NCI-H2029 treated with DMSO at 0.1 percent for 48 hours (cell line): Measurements from ENCODE around the gene LYRM9.
A peak's percentile ranks its signal among the peaks of the same experiment; 100 is the strongest.
"Not testable (repeated sequence)": the region's sequence is repeated elsewhere in the genome, so short reads cannot be mapped to it uniquely, and the experiment has no call there.

ENCODE experiments used
- DNase-seq: peaks from one replicate; lab custom pipeline; 2025; lab: John Stamatoyannopoulos, UW

The LYRM9 gene

DNA sequence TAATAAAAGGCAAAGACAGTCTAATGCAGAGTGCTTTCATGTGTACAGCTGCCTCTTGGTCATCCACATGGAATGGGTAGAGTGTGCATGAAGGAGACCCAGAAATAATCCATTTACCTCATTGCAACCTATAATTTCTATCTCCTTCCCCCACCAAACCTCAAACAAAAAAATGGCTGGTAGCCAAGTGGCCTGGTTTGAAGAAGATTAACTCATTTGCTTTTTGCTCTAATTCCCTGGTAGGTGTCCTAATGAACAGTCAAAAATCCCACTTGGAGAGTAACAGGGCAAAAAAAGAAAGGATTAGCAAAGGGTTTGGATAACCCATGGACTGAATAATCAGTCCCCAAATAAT, 13.0 kb upstream of the LYRM9 start:
- DNase-seq: no peak

GRCh38 chr17:27905447-27906225, 12.5 kb upstream of the LYRM9 start:
- DNase-seq: no peak

DNA sequence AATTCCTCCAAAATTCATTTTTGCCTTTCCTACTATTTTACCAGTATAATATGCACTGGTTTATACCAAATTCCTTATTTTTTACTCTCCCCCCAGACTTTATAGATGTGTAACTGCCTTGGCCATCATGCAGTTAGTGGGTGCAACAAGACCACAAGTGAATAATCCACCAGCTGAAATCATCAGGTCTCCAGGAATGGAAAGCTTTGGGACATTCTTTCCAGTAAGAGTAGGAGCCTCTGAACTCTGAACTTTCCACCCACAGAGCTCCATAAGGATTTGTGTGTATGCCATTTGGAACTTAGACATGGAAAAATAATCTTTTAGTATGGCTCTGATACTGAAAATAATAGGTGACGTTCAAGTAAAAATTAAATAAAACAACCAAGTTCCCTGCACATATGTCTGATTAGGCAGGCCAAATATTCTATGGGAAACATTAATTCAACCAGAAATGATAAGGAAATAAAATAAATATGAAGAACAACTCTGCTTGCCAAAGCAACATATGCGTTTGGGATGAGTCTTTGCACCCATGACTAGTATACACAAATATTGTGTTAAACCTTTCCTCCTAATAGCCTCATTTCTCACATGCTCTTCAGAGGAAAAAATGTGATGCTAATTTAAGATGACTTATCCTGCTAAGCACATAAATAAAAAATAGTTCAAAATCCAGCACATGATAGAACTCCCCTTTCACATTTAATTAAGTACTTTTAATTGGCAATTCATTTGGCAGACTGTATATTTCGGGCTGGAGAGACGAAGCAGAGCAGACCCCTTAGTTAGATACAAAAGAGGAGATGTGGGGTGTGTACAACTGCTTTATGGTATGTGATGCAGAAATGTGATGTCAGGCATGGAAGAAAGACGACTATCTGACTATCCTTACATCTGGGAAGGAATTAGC, 11.6 kb upstream of the LYRM9 start:
- DNase-seq: no peak

- DNase-seq: no peak
These were observed 10.9 kb upstream of the LYRM9 start for GRCh38 chr17:27904114-27904513.

- DNase-seq: no peak
These were observed 6.4 kb upstream of the LYRM9 start for GRCh38 chr17:27899525-27899924.

- no peak for DNase-seq
These were observed 4.9 kb upstream of the LYRM9 start for GRCh38 chr17:27898096-27898495.

DNA sequence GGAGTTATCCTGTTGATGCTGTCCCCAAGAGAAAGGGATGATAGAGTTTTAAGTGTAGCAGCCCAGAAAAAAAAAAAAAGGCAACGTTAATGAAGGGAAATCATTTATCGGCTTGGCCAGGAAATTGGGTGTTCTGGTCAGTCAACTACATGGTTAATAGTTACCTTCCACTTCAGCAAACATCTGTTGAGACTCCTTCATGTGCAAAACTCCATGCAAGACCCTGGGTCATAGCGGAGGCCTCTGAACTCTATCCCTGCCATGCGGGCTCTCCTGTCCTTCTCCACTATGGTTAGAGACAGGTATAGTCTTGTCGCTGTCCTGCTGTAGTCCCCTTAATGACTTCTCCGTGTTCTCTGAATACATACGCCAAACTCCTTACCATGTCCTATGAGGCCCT, 3.5 kb upstream of the LYRM9 start:
- no peak for DNase-seq

DNA sequence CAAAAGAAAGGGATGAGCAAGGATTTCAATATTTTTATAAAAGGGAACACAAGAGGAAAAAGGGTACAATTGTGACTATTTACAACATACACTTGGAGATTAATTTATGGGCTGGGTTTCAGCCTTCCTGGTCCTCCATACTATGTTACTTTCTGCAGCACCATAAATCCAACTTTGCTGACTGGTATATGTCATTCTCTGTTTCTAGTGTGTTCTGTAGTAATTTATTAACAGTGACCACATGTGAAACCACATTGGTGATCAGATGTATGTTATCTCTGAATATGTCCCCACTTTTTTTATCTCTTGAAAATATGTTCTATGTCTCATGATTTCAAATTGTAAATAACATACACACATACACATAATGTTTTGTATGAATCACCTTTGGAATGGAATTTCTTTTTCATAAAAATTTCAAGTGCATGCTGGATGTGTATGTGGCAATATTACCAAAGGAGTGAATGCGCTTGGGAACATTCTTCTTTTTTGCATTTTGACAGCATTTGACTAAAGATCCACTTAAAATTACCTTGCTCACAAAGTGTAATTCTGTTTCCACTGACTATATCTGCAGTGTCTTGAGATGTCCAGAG, 2.9 kb upstream of the LYRM9 start:
- no peak for DNase-seq

GRCh38 chr17:27895123-27895895, 2.1 kb upstream of the LYRM9 start:
- no peak for DNase-seq

DNA sequence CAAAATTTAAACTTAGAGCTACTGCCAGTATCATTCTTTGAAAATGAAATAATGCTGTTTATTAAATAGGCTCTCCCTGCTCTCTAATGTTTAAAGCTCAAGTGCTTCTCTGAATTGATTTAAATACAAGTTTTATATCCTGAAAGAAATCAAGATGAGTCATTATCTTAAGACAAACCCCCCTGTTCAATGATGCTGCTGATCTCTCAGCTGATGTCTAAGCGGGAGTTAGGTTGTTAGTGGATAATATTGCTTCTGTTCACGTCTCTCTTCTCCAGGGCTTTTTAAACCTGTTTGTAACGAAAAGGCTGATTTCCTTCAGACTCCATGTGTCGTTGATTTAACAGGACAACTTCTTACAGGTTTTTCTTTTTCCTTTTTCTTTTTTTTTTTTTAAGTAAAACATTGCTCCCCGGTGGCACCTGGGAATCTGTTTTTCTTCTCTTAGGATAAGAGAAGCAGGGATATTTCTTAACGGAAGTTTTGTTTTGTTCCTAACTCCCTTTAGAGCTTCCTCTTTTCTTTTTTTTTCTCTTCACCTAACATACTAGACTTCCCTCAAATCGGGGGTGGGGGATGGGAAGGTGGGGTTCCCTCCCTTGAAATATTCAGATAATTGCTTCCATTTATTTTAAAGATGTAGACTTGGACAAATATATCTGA, 807 bp upstream of the LYRM9 start:
- no peak for DNase-seq

GRCh38 chr17:27892542-27892865, 661 bp downstream of the LYRM9 start:
- DNase-seq: no peak

GRCh38 chr17:27891841-27892240, 1.3 kb downstream of the LYRM9 start:
- no peak for DNase-seq

DNA sequence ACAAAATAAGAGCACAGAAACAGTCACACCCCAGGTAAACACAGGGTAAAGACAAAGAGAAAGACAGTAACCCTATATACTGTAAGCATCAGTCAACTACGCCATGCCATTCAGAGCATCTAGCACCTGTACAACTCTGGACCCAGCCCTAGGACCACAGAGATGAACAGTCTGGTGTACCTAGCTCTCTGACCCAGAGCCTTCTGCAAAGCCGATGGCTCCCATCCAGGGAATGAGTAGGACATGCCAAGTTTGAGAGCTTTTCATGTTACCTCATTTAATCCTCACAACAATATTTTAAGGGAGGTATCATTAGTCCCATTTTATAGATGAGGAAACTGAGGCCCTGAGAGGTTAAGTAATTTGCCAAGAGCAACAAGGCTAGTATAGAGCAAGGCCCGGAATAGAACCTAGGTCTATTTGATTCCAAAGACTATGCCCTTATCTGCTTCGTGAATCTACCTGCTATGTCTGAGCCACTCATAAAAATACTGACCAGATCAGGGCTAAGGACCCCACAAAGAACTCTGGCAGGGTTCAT, 3.4 kb downstream of the LYRM9 start:
- DNase-seq: no peak

DNA sequence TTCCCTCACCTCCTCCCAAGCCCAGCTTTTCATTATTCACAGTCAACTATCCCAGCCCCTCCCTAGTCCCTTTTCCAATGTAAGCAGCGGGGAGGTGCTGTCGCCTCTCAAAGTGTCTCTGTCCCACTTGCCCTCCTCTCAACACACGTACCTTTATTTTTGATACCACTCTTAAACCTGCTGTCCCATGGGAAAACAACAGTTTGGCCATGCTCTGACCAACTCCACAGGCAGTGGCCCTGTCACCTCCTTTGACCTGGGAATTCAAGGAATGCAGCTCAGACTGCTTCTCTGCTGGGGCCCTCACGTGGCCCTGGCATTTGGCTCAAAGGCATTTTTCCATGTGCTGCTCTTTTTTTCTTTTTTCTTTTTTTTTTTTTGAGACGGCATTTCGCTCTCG, 4.2 kb downstream of the LYRM9 start:
- no peak for DNase-seq

DNA sequence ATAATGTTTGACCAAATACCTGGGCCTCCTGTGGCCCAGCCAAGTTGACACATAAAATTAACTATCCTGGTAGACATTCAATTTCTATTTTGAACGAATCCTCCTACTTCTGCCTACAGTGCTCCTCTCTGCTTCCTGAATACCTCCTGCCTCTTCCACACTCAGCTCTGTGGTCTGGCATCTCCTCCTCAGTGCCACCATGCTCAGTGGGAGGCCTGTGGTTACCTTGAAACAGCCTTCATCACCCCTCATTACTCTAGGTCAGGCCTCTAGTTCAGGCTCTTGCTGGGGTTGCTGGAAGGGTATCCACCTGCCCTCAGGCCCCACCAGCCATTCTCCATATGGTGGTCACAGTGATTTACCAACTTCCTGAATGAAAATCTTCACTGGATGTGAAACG, 5.1 kb downstream of the LYRM9 start:
- no peak for DNase-seq

- not testable (repeated sequence) for DNase-seq
These were observed 6.7 kb downstream of the LYRM9 start for GRCh38 chr17:27886348-27886906.

DNA sequence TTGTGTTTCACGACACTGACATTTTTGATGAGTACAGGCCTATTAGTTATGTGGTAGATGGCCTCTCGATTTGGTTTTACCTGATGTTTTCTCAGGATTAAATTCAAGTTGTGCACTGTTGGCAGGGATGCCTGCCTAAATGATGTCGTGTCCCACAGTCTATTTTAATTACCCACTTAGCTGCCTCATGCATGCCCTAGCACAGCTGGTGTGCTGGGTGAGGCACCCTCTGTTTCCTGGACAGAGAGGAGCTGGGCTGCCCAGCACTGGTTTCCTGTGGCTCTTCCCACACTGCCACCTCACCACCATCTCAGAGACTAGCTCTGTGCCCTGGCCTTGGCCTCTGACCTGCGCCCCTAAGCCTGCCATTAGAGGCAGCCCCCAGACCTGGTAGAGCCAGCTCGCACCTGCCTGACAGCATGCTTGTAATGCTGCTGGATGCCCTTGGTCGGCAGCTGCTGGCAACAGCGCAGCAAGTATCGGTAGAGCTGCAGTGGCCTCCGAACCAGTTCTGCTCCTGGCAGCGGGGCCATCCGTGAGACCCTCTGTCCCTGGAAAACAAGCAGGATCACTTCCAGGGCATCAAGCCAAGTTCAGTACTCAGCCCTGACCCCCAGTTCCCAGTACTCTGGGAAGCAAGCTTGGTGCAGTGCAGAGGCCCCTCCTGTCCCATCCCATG, 10.9 kb downstream of the LYRM9 start:
- DNase-seq: no peak

- DNase-seq: peak; percentile 55
These were observed 13.1 kb downstream of the LYRM9 start for GRCh38 chr17:27879987-27880608.

DNA sequence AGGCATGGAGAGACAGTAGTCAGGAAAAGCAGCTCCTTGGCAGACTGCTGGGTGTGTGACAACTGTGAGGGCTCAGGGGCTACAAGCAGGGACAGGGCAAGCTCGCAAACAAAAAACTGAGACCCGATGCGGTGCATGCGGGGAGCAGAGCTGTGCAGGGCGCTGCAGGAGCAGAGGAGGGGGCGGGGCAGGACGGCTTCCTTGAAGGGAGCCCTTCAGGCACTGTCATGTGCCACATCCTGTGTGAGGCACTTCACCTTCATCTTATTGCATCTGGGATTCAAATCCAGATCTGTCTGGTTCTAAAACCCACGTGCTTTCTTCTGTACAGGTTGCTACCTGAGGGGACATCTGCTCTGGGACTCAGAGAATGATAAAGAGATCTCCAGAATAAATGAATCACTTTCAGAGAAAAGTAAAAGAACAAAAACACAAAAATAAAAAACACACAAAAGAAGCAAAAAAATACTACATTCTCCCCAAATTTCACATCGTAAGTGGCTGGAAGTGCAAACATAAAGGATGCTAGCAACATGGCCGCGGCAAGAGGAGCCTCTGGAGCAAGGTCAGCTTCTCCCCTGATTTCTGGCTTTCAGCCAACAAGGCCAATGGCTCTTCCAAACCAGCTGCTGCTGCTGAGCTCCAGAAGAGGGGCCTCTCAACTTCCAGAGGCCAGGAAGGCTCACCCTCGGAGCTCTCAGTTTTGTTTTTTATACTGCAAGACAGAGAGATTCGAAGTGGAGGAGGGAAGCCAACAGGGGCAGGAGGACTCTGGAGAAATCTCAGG, 14.2 kb downstream of the LYRM9 start:
- no peak for DNase-seq
